ENCODE data around the gene PALM. TPM values are rescaled to one million over a fixed set of nuclear protein-coding genes. Genes with fewer than 3 reads are reported as not detected.

Gene PALM
- total RNA-seq, 4 donors from 2014 or later, result 21.5 to 111 (median 53.0) TPM

DNA sequence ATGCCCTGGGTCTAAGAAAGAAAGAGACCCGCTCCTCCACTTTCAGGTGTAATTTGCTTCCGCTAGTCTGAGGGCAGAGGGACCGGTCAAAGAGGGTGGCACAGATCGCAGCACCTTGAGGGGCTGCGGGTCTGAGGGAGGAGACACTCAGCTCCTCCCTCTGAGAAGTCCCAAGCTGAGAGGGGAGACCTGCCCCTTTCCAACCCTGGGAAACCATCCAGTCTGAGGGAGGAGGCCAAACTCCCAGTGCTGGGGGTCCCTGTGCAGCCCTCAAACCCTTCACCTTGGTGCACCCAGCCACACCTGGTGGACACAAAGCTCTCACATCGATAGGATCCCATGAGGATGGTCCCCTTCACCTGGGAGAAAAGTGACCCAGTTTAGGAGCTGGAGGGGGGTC is 55.1 kb downstream of the PALM start:
- WGBS, 2 donors (ENCODE audit: low coverage in 1 of 2), result 86 to 100% methylated on average over 1 of the region's 6 CpGs
- H3K4me3 ChIP-seq, result no peak overlapping the region
- H3K36me3 ChIP-seq, result no peaks in the 10 kb centered on the region
- H3K4me1 ChIP-seq, result no peaks in the 10 kb centered on the region
- ATAC-seq, result no peak
- H3K27ac ChIP-seq, result no peak overlapping the region
- TF ChIP-seq POLR2A (IDR thresholded peaks at IDR 0.05) (no peak), EP300 (IDR thresholded peaks at IDR 0.05) (no peak), POLR2AphosphoS5 (IDR thresholded peaks at IDR 0.05) (no peak)
- TF ChIP-seq, protein P1, sequence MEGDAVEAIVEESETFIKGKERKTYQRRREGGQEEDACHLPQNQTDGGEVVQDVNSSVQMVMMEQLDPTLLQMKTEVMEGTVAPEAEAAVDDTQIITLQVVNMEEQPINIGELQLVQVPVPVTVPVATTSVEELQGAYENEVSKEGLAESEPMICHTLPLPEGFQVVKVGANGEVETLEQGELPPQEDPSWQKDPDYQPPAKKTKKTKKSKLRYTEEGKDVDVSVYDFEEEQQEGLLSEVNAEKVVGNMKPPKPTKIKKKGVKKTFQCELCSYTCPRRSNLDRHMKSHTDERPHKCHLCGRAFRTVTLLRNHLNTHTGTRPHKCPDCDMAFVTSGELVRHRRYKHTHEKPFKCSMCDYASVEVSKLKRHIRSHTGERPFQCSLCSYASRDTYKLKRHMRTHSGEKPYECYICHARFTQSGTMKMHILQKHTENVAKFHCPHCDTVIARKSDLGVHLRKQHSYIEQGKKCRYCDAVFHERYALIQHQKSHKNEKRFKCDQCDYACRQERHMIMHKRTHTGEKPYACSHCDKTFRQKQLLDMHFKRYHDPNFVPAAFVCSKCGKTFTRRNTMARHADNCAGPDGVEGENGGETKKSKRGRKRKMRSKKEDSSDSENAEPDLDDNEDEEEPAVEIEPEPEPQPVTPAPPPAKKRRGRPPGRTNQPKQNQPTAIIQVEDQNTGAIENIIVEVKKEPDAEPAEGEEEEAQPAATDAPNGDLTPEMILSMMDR (IDR thresholded peaks at IDR 0.05), result no peak
- peaks cover 38% of the 10 kb centered on the region for H3K27me3 ChIP-seq
- H3K9me3 ChIP-seq, result peaks cover 0 to 16% (median 0%) of the 10 kb centered on the region in 3 donors

DNA sequence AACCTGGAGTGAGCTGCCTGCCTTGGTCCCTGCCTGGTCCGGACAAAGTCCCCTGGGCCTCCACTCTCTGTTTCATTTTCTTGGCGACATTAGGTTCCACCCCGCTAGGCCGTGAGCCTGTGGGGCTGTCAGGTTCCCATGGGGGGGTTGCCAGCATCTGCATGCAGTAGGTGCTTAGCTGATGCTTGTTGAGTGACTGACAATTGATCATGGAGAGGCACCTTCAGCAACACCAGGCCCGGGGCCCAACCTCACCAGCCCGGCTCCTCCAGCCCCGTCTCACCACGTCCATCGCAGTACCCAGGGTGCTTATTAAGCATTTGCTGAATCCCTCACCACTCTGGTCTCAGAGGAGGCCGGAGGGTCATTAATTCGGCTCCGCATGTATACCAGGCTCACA is 55.6 kb downstream of the PALM start:
- no peak for ATAC-seq

DNA sequence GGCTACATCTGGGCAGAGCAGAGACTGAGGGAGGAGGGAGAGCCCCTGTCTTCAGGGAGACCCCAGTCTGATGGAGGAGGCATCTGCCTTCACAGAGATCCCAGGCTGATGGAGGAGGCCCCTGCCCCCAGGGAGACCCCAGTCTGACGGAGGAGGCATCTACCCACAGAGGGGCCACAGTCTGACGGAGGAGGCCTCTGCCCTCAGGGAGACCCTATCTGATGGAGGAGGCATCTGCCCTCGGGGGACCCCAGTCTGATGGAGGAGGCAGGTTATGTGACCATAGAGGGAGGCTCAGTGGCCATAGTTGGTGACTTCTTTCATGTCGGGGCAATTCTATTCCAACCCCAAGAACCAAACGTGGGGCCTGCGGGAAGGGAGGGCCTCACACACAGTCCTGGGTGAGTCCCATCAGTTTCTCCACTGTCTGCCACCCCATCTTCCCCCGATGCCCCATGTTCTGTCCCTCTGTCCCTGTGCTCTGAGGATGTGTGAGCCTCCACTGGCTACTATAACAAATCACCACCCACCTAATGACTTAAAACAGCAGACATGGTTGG is 56.5 kb downstream of the PALM start:
- TF ChIP-seq POLR2AphosphoS5 (IDR thresholded peaks at IDR 0.05) (no peak), POLR2A (IDR thresholded peaks at IDR 0.05) (no peak), EP300 (IDR thresholded peaks at IDR 0.05) (no peak)
- TF ChIP-seq, protein P1 (IDR thresholded peaks at IDR 0.05), result no peak
- H3K27ac ChIP-seq, result no peak overlapping the region
- H3K4me3 ChIP-seq, result no peak overlapping the region
- H3K9me3 ChIP-seq, result peaks cover 0 to 6% (median 0%) of the 10 kb centered on the region in 3 donors
- ATAC-seq, result no peak
- no peaks in the 10 kb centered on the region for H3K36me3 ChIP-seq
- peaks cover 43% of the 10 kb centered on the region for H3K27me3 ChIP-seq
- peaks cover 0 to 1% (median 0%) of the 10 kb centered on the region in 3 donors for H3K4me1 ChIP-seq
- WGBS, 2 donors (ENCODE audit: low coverage in 1 of 2), result 50 to 60% methylated on average over 1 to 2 of the region's 7 CpGs

More for the DNA sequence above, 55.6 kb downstream of the PALM start:
- TF ChIP-seq POLR2AphosphoS5 (IDR thresholded peaks at IDR 0.05) (no peak), POLR2A (IDR thresholded peaks at IDR 0.05) (no peak), EP300 (IDR thresholded peaks at IDR 0.05) (no peak)
- TF ChIP-seq, protein P1 (IDR thresholded peaks at IDR 0.05), result no peak
- H3K27me3 ChIP-seq, result peaks cover 38% of the 10 kb centered on the region
- no peak overlapping the region for H3K4me3 ChIP-seq
- H3K27ac ChIP-seq, result no peak overlapping the region
- H3K9me3 ChIP-seq, result peaks cover 0 to 12% (median 0%) of the 10 kb centered on the region in 3 donors
- H3K4me1 ChIP-seq, result no peaks in the 10 kb centered on the region
- 93% methylated on average over 5 of the region's 12 CpGs; no CpG with 5 or more reads in 1 of the 2 donors for WGBS, 2 donors (ENCODE audit: low coverage in 1 of 2)
- H3K36me3 ChIP-seq, result no peaks in the 10 kb centered on the region

DNA sequence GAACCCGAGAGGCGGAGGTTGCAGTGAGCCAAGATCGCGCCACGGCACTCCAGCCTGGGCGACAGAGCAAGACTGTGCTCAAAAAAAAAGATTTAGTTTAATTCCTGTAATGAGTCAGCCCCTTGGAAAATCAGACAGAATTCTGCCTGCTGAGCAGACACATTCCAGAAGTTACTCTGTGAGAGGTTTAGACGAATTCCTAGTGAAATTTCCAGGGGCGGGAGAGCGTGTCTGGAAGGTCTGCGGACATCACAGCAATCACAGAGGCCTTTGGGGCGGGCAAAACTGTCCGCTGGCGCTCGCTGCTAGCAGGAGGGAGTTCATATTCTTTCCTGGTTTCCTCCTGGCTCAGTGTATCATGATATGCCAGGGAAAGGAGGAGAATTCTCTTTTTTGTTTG is 59.7 kb downstream of the PALM start:
- peaks cover 0 to 11% (median 0%) of the 10 kb centered on the region in 3 donors for H3K4me1 ChIP-seq
- WGBS, 2 donors (ENCODE audit: low coverage in 1 of 2), result 40% methylated on average over 14 of the region's 14 CpGs; no CpG with 5 or more reads in 1 of the 2 donors
- no peaks in the 10 kb centered on the region for H3K36me3 ChIP-seq
- H3K27me3 ChIP-seq, result peaks cover 48% of the 10 kb centered on the region
- H3K9me3 ChIP-seq, result no peaks in the 10 kb centered on the region
- peak; percentile 22 for ATAC-seq
- peak overlapping the region in 1 of 4 donors; percentile 1 for H3K27ac ChIP-seq
- TF ChIP-seq, protein P1 (IDR thresholded peaks at IDR 0.05), result no peak
- TF ChIP-seq EP300 (IDR thresholded peaks at IDR 0.05) (no peak), POLR2AphosphoS5 (IDR thresholded peaks at IDR 0.05) (no peak), POLR2A (IDR thresholded peaks at IDR 0.05) (no peak)
- no peak overlapping the region for H3K4me3 ChIP-seq

- no peak for TF ChIP-seq POLR2AphosphoS5 (IDR thresholded peaks at IDR 0.05)
- TF ChIP-seq, protein P1 (IDR thresholded peaks at IDR 0.05), result no peak
- TF ChIP-seq EP300 (IDR thresholded peaks at IDR 0.05), result no peak
- TF ChIP-seq POLR2A (IDR thresholded peaks at IDR 0.05), result no peak
- 85 to 86% methylated on average over 2 to 3 of the region's 6 CpGs for WGBS, 2 donors (ENCODE audit: low coverage in 1 of 2)
- Histone ChIP-seq H3K36me3 (no peaks in the 10 kb centered on the region), H3K27ac (no peak overlapping the region), H3K9me3 (no peaks in the 10 kb centered on the region), H3K4me3 (no peak overlapping the region), H3K4me1 (peaks cover 0 to 11% (median 0%) of the 10 kb centered on the region in 3 donors), H3K27me3 (peaks cover 41% of the 10 kb centered on the region)
- ATAC-seq, result no peak
Measured at GRCh38 chr19:769616-770015, 60.9 kb downstream of the PALM start.
